Stimulated activated naive CD4-positive, alpha-beta T cell (primary cell): Measurements from ENCODE around the gene EFHC1.

Source experiments
- DNase-seq, 6 experiments: peaks; one replicate each; lab custom pipeline; 2025; lab: John Stamatoyannopoulos, UW

The EFHC1 gene

DNA sequence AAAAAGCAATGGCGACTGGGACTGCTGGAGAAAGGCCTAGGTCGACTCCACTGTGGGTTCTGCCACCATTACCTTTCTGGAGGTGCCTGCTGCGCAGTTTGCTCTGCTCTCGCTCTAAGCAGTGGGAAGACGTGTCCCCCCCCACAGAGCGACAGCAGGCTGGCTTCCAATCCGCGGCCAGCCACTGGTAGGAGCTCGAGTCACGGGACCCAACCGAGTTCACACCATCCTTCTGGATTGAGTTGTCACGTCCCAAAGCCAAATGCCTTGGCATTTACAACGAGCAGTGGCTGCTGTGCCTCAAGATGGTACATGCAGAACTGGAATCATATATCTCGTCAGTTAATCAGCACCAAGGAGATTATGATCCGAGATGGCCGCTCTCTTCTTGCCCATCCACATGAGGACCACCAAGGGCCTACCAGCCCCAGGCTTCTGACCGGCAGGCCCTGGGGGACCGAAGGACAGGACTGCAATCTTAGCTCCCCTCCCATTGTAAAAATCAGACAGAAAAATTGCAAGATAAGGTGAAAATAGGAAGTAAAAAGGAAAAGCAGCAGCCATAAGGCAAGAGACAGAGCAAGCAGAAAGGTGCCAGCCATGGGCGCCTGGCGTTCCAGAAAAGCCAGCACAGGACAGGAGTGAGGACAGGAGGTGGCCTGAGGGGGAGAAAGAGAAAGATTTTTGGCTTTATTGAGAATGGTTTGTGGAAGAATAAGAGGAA, 82.3 kb downstream of the EFHC1 start:
- DNase-seq: no peak

- no peak for DNase-seq
These were observed 83.2 kb downstream of the EFHC1 start for GRCh38 chr6:52503323-52503747.

- DNase-seq: no peak
These were observed 84.0 kb downstream of the EFHC1 start for GRCh38 chr6:52503851-52504781.

DNA sequence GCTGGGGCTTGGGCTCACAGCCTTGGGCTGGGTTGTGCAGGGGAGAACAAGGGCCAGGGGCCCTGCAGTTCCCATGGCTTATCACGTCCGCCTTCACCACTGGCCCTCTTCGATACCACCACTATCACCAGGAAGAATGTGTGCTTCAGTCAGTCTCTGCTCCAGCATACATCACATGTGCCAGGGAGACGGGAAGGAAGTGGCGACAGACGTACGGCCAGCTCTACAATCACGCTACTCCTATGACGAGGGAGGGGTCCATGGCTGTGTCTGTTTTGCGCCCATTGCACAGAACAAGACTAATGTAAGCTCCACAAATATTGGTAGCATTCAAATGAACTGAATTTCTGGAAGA, 84.6 kb downstream of the EFHC1 start:
- no peak for DNase-seq

- no peak for DNase-seq
These were observed 85.7 kb downstream of the EFHC1 start for GRCh38 chr6:52505726-52506409.

- no peak for DNase-seq
These were observed 86.3 kb downstream of the EFHC1 start for GRCh38 chr6:52506476-52506875.

- DNase-seq: no peak
These were observed 87.6 kb downstream of the EFHC1 start for GRCh38 chr6:52507557-52508260.

DNA sequence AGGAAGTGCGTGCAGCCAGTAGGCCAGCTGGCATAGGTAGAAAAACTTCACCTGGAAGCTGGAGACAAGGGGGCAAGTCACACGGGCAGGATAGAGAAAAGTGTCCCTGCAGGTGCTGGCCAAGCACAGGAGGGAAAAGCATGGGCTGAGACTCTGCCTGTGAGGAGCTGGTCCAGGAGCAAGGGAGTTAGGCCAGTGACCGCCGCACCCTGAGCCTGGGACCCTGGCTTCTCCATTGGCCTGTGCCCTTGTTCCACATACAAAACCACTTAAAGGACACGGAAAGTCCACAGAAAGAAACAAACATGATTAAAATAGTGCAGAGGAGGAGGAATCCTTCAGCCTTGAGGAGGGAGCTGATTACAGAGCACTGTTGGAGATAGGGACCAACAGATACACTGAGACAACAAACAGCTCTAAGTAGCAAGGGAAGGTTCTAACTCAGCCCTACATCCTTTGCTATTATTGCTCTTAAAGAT, 88.2 kb downstream of the EFHC1 start:
- DNase-seq: no peak

GRCh38 chr6:52509281-52510212, 89.4 kb downstream of the EFHC1 start:
- no peak for DNase-seq

DNA sequence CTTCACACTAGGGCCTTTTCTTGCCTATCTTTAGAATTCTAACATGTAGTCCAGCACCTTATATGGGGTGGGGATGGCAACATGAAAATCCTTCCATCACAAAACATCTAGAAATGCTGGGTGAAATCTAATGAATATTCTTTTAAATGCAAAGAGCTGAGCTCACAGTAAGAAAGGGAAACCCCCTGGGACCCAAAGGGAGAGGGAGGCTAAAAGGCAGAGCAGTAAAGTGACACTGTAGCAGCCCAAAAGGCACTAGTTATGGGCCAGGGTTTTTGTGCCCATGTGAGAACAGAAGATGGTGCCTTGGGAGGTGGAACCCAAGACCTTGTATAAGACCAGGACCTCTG, 90.0 kb downstream of the EFHC1 start:
- DNase-seq: no peak

- DNase-seq: no peak
These were observed 91.0 kb downstream of the EFHC1 start for GRCh38 chr6:52511163-52511562.

GRCh38 chr6:52511572-52512151, 91.5 kb downstream of the EFHC1 start:
- DNase-seq: no peak

- no peak for DNase-seq
These were observed 92.1 kb downstream of the EFHC1 start for GRCh38 chr6:52512199-52512598.

DNA sequence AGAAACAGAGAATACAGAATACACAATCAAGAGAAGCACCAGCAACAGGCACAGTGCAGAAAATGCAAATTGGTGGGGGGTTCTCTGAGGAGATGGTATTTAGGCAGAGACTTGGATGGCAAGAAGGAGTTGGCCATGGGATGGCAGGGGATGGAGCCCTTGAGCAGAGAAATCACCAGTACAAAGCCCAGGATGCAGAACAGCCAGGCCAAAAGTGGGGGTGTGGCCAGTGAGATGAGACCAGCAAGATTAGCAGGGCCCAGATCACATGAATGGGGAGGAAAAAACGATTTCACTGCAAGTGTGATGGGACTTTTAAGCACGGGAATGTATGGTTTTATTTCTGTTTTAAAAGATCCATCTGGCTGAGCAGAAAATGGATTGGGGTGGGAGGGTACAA, 93.3 kb downstream of the EFHC1 start:
- no peak for DNase-seq

DNA sequence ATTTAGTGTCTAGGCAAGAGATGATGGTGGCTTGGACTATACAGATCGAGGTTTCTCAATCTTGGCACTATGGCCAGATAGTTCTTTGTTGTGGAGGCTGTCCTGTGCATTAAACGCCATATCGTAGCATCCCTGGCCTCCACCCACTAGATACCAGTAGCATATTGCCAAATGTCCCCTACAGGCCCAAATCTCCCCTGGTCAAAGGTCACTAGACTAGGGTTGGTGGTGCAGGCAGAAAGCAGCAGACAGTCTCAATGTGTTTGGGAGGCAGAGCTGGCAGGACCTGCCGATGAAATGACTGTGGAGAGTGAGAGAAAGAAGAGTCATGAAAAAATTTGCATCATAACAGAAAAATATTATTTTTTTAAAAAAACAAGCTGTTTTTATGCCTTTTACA, 93.8 kb downstream of the EFHC1 start:
- no peak for DNase-seq

- DNase-seq: no peak
These were observed 94.4 kb downstream of the EFHC1 start for GRCh38 chr6:52514514-52514913.

- no peak for DNase-seq
These were observed 95.2 kb downstream of the EFHC1 start for GRCh38 chr6:52515219-52515960.

DNA sequence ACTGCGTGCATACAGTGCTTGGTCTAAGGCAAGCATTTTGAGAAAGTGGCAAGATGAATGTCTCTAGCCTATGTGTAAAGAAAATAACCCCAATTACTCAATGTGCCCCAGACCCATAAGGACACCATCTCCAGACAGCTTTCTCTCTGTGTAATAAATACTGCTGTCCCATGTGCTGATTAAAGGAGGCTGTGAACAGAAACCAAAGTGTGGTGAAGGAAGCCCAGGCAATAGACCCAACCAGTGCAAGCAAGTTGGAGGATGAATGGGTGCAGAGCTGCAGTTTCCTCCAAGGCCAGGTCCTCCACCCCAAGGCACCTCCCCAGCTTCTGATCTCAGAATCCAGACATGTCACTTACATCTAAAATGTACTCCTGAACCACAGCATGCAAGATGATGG, 96.1 kb downstream of the EFHC1 start:
- no peak for DNase-seq

DNA sequence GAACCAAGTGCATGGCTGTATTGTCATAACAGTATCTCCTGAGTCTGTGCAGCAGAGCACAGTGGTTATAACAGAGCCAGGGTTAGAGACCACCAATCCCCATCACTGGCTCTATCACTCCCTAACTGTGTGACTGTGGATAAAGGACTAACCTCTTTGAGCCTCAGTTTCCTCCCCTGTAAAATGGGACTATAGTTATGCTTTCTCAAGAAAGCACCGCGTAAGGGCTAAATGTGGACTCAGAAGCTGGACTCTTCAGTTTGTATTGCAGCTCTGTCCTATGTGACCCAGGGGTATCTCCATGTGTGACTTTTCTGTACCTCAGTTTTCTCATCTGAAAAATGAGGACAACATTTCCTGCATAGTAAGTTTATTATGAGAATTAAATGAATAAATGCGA, 96.8 kb downstream of the EFHC1 start:
- DNase-seq: no peak
